Activated naive CD4-positive, alpha-beta T cell treated with anti-CD3 and anti-CD28 coated beads, Interleukin-2, amount 50 U/mL, for 16 hours (primary cell): Measurements from ENCODE around the gene ATP6V0B.

Experiments
- DNase-seq: peaks from one replicate; pipeline ENCODE4 v3.0.0-alpha.2; 2020

ATP6V0B gene

GRCh38 chr1:43974443-43975248 lies at the start of gene ATP6V0B:
TSS of gene ATP6V0B (plus strand) at chr1:43974960. CDS start at chr1:43975041, 81 bp downstream.
- peak; percentile 96 for DNase-seq

GRCh38 chr1:43925846-43926245 lies 48.9 kb upstream of the ATP6V0B start:
- no peak for DNase-seq

GRCh38 chr1:43930168-43930948 lies 44.4 kb upstream of the ATP6V0B start:
- peak; percentile 25 for DNase-seq

- DNase-seq, result no peak
Observed at GRCh38 chr1:43930949-43931275, 43.8 kb upstream of the ATP6V0B start.

GRCh38 chr1:43931711-43932660 lies 42.8 kb upstream of the ATP6V0B start:
- DNase-seq, result no peak

GRCh38 chr1:43932786-43933385 lies 41.9 kb upstream of the ATP6V0B start:
- no peak for DNase-seq

- DNase-seq, result peak; percentile 21
Observed at GRCh38 chr1:43933386-43934100, 41.2 kb upstream of the ATP6V0B start, which contains the start of gene ARTN. TSS of gene ARTN (plus strand) at chr1:43933801. CDS start at chr1:43935657, 1,856 bp downstream.

- peak; percentile 62 for DNase-seq
Observed at GRCh38 chr1:43934101-43934985, 40.4 kb upstream of the ATP6V0B start.

GRCh38 chr1:43934986-43935324 lies 39.8 kb upstream of the ATP6V0B start:
- DNase-seq, result no peak

GRCh38 chr1:43935711-43936427 lies 38.9 kb upstream of the ATP6V0B start:
- DNase-seq, result no peak

- no peak for DNase-seq
Observed at GRCh38 chr1:43936431-43937151, 38.2 kb upstream of the ATP6V0B start.

- no peak for DNase-seq
Observed at GRCh38 chr1:43937179-43937865, 37.4 kb upstream of the ATP6V0B start.

GRCh38 chr1:43938383-43938782 lies 36.4 kb upstream of the ATP6V0B start:
- no peak for DNase-seq

- DNase-seq, result no peak
Observed at GRCh38 chr1:43938892-43939587, 35.7 kb upstream of the ATP6V0B start.

GRCh38 chr1:43942411-43942810 lies 32.3 kb upstream of the ATP6V0B start:
- DNase-seq, result no peak

- DNase-seq, result no peak
Observed at GRCh38 chr1:43944860-43945259, 29.9 kb upstream of the ATP6V0B start.

- DNase-seq, result no peak
Observed at GRCh38 chr1:43945674-43946235, 29.0 kb upstream of the ATP6V0B start.
